Natural killer cell (primary cell): ENCODE results near the gene RAD51B. TPM values are rescaled to one million over a fixed set of nuclear protein-coding genes. Genes with fewer than 3 reads are reported as not detected.
A peak's percentile ranks its signal among the peaks of the same experiment; 100 is the strongest.

Source experiments
- ATAC-seq, 3 donors: fragments of 150-1000 bp in 2 of 3; fragments of 200-7000 bp in 1 of 3; cut with Tn5 transposase; 1 replicate in 1 of 3; 2 replicates in 2 of 3; pipeline ENCODE4 v1.10.0; 2021; ENCODE audit warnings: mild to moderate bottlenecking in 2 of 3, moderate library complexity in 2 of 3
- DNase-seq, 2 donors: peaks; one replicate each; pipeline versions ENCODE4 v3.0.0 to v3.0.0-alpha.2; 2013 to 2021; ENCODE audit warnings: mixed read lengths in 1 of 2
- H3K27ac ChIP-seq: one replicate; pipeline ENCODE4 v1.5.1; 2013; ENCODE audit warnings: mild to moderate bottlenecking, low read length
- H3K27me3 ChIP-seq: one replicate; pipeline ENCODE4 v1.6.1; 2013; ENCODE audit warnings: low read length; ENCODE audit not compliant: control insufficient read depth, insufficient read depth
- H3K36me3 ChIP-seq: one replicate; pipeline ENCODE4 v1.6.1; 2013; ENCODE audit warnings: low read length; ENCODE audit not compliant: control insufficient read depth, insufficient read depth
- H3K4me1 ChIP-seq: one replicate; pipeline ENCODE4 v1.6.1; 2013; ENCODE audit warnings: low read length; ENCODE audit not compliant: control insufficient read depth, insufficient read depth
- H3K4me3 ChIP-seq: one replicate; pipeline ENCODE4 v1.5.1; 2013; ENCODE audit warnings: low read length
- H3K9me3 ChIP-seq: one replicate; pipeline ENCODE4 v1.6.1; 2013; ENCODE audit warnings: low read length; ENCODE audit not compliant: control insufficient read depth, insufficient read depth
- H3K27ac Mint-ChIP-seq, 2 donors: one replicate each; pipeline ENCODE4 v1.8.0; 2022; ENCODE audit warnings: mild to moderate bottlenecking in 2 of 2, mixed read lengths in 2 of 2, moderate library complexity in 1 of 2
- H3K27me3 Mint-ChIP-seq, 2 donors: one replicate each; pipeline ENCODE4 v1.8.0; 2022; ENCODE audit warnings: low read depth in 2 of 2, mixed read lengths in 2 of 2
- H3K36me3 Mint-ChIP-seq: one replicate; pipeline ENCODE4 v1.8.0; 2022; ENCODE audit warnings: mixed read lengths
- H3K4me1 Mint-ChIP-seq, 2 donors: one replicate each; pipeline ENCODE4 v1.8.0; 2022; ENCODE audit warnings: mixed read lengths in 2 of 2
- H3K4me3 Mint-ChIP-seq: one replicate; pipeline ENCODE4 v1.8.0; 2022; ENCODE audit warnings: mild to moderate bottlenecking, moderate library complexity, mixed read lengths
- H3K9me3 Mint-ChIP-seq, 2 donors: one replicate each; pipeline ENCODE4 v1.8.0; 2022; ENCODE audit warnings: mixed read lengths in 2 of 2
- CTCF ChIP-seq: fragments of 200-600 bp; IDR thresholded peaks from one replicate; pipeline ENCODE4 v1.8.0; 2022; ENCODE audit warnings: antibody characterized with exemption
- WGBS: methylation state at CpG from one replicate; pipeline ENCODE4 v1.1.7; 2013; ENCODE audit warnings: missing lambda C conversion rate; ENCODE audit not compliant: insufficient coverage; 5-methylcytosine and 5-hydroxymethylcytosine counted together
- intact Hi-C: fragments of 100-400 bp; cut with micrococcal nuclease; formaldehyde crosslinking; loops from one replicate; pipeline ENCODE4 v1.14.2; 2022
- total RNA-seq, 4 donors: library from RNA; stranded (reverse); fragments of 120-200 nt in 1 of 4; gene quantifications; one replicate each; pipeline versions ENCODE4 v1.2.3 to v1.2.4, GENCODE V29; 2013 to 2022

RAD51B gene
- total RNA-seq, 3 donors from 2014 or later (not counting 1 experiment from before 2014, with no cell fraction given), result 28.1 to 37.6 (median 28.6) TPM

- TF ChIP-seq CTCF, result no peak
- no peak overlapping the region for H3K27ac Mint-ChIP-seq
- no peak overlapping the region for H3K4me3 Mint-ChIP-seq
- no peaks in the 10 kb centered on the region for H3K9me3 ChIP-seq
- peaks cover 0 to 2% of the 10 kb centered on the region in 2 donors for H3K27me3 Mint-ChIP-seq
- no peak for ATAC-seq
- H3K9me3 Mint-ChIP-seq, result no peaks in the 10 kb centered on the region
- WGBS, result 100% methylated on average over 1 of the region's 1 CpG
- no peak overlapping the region for H3K27ac ChIP-seq
- no peaks in the 10 kb centered on the region for H3K4me1 ChIP-seq
- no peak for DNase-seq
- no peaks in the 10 kb centered on the region for H3K36me3 Mint-ChIP-seq
- no peaks in the 10 kb centered on the region for H3K36me3 ChIP-seq
- H3K4me1 Mint-ChIP-seq, result peaks cover 8 to 10% of the 10 kb centered on the region in 2 donors
- H3K4me3 ChIP-seq, result no peak overlapping the region
- intact Hi-C loops, result no loop called here
- H3K27me3 ChIP-seq, result no peaks in the 10 kb centered on the region
Observed at GRCh38 chr14:68670359-68670715, 850.8 kb downstream of the RAD51B start.

- H3K36me3 ChIP-seq, result no peaks in the 10 kb centered on the region
- H3K27ac Mint-ChIP-seq, result no peak overlapping the region
- H3K4me1 Mint-ChIP-seq, result peaks cover 0 to 4% of the 10 kb centered on the region in 2 donors
- no peaks in the 10 kb centered on the region for H3K4me1 ChIP-seq
- H3K36me3 Mint-ChIP-seq, result no peaks in the 10 kb centered on the region
- no peak overlapping the region for H3K4me3 ChIP-seq
- H3K27me3 Mint-ChIP-seq, result peaks cover 0 to 2% of the 10 kb centered on the region in 2 donors
- intact Hi-C loops, result no loop called here
- DNase-seq (no peak), ATAC-seq (no peak)
- no peaks in the 10 kb centered on the region for H3K9me3 Mint-ChIP-seq
- no peak for TF ChIP-seq CTCF
- H3K27me3 ChIP-seq, result no peaks in the 10 kb centered on the region
- WGBS, result no CpG with 5 or more reads among the region's 2 CpGs
- no peak overlapping the region for H3K27ac ChIP-seq
- no peaks in the 10 kb centered on the region for H3K9me3 ChIP-seq
- H3K4me3 Mint-ChIP-seq, result no peak overlapping the region
Observed at GRCh38 chr14:68671909-68672308, 852.3 kb downstream of the RAD51B start.

- H3K27me3 ChIP-seq, result no peaks in the 10 kb centered on the region
- Mint-ChIP-seq H3K4me1 (peaks cover 0 to 4% of the 10 kb centered on the region in 2 donors), H3K4me3 (no peak overlapping the region), H3K9me3 (no peaks in the 10 kb centered on the region), H3K36me3 (no peaks in the 10 kb centered on the region), H3K27ac (no peak overlapping the region), H3K27me3 (peaks cover 0 to 2% of the 10 kb centered on the region in 2 donors)
- H3K9me3 ChIP-seq, result no peaks in the 10 kb centered on the region
- DNase-seq (no peak), ATAC-seq (no peak)
- H3K4me1 ChIP-seq, result no peaks in the 10 kb centered on the region
- TF ChIP-seq CTCF, result no peak
- H3K36me3 ChIP-seq, result no peaks in the 10 kb centered on the region
- H3K4me3 ChIP-seq, result no peak overlapping the region
- intact Hi-C loops, result no loop called here
- WGBS, result 85% methylated on average over 3 of the region's 3 CpGs
- no peak overlapping the region for H3K27ac ChIP-seq
Observed at GRCh38 chr14:68672609-68673285, 853.2 kb downstream of the RAD51B start.

GRCh38 chr14:68673464-68673863 is 853.9 kb downstream of the RAD51B start:
- H3K4me3 ChIP-seq, result no peak overlapping the region
- Mint-ChIP-seq H3K9me3 (no peaks in the 10 kb centered on the region), H3K36me3 (no peaks in the 10 kb centered on the region), H3K4me3 (no peak overlapping the region), H3K27me3 (peaks cover 0 to 2% of the 10 kb centered on the region in 2 donors), H3K4me1 (peaks cover 0 to 4% of the 10 kb centered on the region in 2 donors), H3K27ac (no peak overlapping the region)
- no peak for TF ChIP-seq CTCF
- no peaks in the 10 kb centered on the region for H3K9me3 ChIP-seq
- no peaks in the 10 kb centered on the region for H3K36me3 ChIP-seq
- no peak overlapping the region for H3K27ac ChIP-seq
- intact Hi-C loops, result no loop called here
- 98% methylated on average over 5 of the region's 5 CpGs for WGBS
- no peaks in the 10 kb centered on the region for H3K27me3 ChIP-seq
- no peaks in the 10 kb centered on the region for H3K4me1 ChIP-seq
- no peak for DNase-seq
- ATAC-seq, result peak in 1 of 3 donors; percentile 37
